HFF-Myc (cell line): ENCODE results near the gene MLX.

Experiments used
- DNase-seq: peaks from one replicate; pipeline ENCODE4 v3.0.0-alpha.2; 2011; ENCODE audit warnings: low read depth; ENCODE audit errors: extremely low read depth
- H3K4me3 ChIP-seq: replicated peaks from 2 replicates; pipeline ENCODE4 v1.5.1; 2011; ENCODE audit warnings: low read depth, mild to moderate bottlenecking, control low read depth, low read length
- CTCF ChIP-seq: IDR thresholded peaks from 2 replicates; pipeline ENCODE4 v1.5.1; 2012; ENCODE audit warnings: mild to moderate bottlenecking, low read depth, low read length, control low read depth; ENCODE audit errors: missing control alignments

The MLX gene

DNA sequence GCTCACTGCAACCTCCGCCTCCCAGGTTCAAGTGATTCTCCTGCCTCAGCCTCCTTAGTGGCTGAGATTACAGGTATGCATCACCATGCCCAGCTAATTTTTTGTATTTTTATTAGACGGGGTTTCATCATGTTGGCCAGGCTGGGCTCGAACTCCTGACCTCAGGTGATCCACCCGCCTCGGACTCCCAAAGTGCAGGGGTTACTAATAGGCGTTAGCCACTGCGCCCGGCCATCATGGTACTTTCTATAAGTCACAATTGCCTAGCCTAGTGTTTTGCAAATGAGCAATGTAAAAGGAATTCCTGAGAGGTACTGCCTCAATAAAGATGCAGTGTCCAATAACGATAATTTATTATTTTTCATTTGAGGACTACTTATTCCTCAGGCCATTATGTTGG, 24.5 kb downstream of the MLX start:
- DNase-seq = no peak
- TF ChIP-seq CTCF = no peak
- no peak overlapping the region for H3K4me3 ChIP-seq

- H3K4me3 ChIP-seq = no peak overlapping the region
- TF ChIP-seq CTCF = no peak
- DNase-seq = no peak
Observed at GRCh38 chr17:42596386-42596785, 29.5 kb downstream of the MLX start.

DNA sequence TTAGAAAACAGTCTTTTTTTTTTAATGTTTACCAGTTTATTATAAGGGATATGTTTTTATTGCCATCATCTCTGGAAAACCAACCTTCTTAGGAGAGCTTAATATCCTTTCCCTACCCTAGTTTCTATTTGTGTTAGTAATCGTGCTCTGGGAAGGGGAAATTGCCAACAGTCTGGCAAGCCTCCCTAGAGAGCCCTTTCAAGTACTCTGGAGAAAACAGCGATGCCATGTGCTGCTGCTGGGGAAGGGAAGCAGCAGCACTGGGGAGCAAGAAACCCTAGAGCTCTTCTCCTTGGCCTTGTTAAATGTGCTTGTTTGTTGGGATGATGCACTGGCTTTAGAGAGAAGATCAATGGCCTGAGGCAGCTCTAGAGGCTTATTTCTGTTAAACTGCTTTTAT, 32.0 kb downstream of the MLX start:
- no peak overlapping the region for H3K4me3 ChIP-seq
- DNase-seq = no peak
- no peak for TF ChIP-seq CTCF

- H3K4me3 ChIP-seq = no peak overlapping the region
- no peak for DNase-seq
- TF ChIP-seq CTCF = no peak
Observed at GRCh38 chr17:42603318-42603717, 36.4 kb downstream of the MLX start.

DNA sequence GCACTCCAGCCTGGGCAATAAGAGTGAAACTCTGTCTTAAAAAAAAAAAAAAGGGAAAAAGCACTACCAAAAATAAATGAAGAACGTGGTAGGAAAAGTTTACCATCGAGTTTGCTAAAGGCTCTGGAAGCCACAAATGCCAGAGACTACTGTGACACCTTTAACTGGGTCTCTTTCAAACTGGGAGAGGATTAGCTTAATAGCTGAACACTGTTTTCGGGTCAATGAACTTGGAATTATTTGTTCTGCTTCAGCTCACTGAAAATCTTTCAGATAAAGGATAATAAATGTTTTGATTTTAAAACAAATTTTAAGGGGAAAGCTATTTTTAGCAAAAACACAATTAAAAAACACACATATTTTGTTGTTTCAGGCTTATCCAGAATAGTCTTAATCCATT, 40.9 kb downstream of the MLX start:
- TF ChIP-seq CTCF = no peak
- peak overlapping the region; percentile 68 for H3K4me3 ChIP-seq
- no peak for DNase-seq

GRCh38 chr17:42608305-42609181, 41.6 kb downstream of the MLX start:
- TF ChIP-seq CTCF = no peak
- DNase-seq = no peak
- H3K4me3 ChIP-seq = peak overlapping the region; percentile 68
